Activated gamma-delta T cell treated with Interleukin-2 at 50 U/mL for 16 hours (primary cell): ENCODE measurements around the gene MRPL19.
A peak's percentile ranks its signal among the peaks of the same experiment; 100 is the strongest.

Experiments used
- DNase-seq: peaks from one replicate; pipeline ENCODE4 v3.0.0-alpha.2; 2020

The MRPL19 gene

DNA sequence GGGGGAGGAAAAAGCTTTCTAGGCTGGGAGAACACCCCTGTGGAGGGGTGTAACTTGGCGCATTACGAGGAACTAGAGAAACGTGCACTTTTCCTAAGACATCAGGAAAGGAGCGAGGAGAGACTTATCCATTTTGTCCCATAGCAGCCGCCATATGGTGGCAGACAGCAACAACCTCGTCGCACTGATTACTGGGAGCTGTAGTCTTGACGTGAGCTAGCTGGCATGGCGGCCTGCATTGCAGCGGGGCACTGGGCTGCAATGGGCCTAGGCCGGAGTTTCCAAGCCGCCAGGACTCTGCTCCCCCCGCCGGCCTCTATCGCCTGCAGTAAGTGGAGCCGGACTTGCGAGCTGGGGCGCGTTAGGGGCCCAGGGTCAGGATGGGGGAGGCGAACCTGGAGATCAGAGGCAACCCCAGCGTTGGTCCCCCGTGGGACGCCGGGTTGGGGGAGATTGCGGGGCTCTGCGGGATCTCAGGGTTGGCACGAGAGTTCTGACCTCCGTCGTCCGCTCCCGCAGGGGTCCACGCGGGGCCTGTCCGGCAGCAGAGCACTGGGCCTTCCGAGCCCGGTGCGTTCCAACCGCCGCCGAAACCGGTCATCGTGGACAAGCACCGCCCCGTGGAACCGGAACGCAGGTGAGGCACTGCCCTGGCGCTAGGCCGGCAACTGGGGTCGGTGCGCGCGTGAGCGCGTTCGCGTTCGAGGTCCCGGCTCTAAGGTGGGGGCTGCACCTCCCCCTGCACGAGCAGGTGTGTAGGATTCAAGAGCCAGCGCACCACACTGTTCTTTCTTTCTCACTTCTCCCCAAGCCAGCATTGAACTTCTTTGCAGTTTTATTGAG is at the start of gene MRPL19:
Gene MRPL19, plus strand, starts transcription at position 201 of the 843 bp plus-strand sequence. Its CDS starts 25 bp downstream, at position 226.
- DNase-seq: peak; percentile 72

DNA sequence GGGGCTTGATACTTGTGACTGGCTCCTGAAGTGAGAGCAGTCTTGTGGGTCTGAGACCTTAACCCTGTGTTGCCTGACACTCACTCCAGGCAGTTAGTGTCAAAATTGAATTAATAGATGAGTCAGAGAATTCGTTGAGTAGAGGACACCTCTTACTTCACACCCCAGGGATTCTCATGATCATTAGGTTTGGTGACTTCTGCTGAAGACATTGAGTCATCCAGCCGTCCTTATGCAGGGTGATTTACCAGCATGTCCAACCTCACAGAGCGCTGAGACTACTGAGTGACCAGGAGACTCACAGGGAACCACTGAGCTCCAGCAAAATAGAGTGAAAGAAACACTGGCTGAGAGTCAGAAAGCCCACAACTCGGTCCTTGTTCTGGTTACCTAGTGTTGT is 49.8 kb upstream of the MRPL19 start:
- DNase-seq: no peak

DNA sequence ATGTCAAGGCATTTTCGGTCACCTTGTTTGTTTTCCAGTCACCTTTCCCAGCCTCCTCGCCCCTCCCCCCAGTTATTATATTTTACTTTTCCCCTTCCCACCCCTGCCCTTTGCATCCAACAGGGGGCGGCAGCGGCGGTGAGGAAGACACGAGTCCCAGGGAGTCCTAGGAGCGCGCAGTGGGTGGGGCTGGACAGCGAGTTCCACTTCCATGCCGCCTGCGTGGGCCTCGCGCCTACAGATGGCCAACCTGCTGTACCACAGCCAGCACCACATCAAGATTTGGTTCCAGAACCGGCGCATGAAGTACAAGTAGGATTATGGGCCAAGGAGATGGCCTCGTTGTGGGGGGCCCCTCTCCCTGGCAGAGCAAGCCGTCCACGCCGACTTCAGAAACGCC is 48.6 kb upstream of the MRPL19 start:
- DNase-seq: no peak

DNA sequence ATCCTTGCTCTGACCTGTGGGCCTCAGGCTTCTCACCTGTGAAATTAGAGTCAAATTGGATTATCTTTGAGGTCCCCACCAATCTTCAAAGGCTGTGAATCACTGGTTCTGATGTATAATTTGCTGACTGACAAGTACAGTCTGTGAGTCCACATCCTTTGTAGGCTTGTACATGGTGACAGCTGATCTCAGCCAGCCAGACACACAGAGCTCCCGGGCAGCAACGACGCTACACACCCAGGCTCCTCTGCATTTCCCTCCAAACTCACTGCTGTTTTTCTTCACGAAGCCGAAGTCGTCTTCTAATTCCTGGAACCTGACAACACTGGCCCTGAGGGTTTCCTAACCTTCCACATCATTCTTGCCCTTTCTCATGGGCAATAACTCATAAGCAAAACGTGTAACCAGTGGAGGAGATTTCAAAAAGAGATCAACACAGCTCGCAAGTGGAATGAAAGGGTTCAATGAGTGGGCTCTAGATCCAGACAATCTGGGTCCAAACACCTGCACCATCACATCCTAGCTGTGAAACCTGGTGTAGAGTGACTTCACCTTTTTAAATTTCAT is 47.9 kb upstream of the MRPL19 start:
- no peak for DNase-seq

DNA sequence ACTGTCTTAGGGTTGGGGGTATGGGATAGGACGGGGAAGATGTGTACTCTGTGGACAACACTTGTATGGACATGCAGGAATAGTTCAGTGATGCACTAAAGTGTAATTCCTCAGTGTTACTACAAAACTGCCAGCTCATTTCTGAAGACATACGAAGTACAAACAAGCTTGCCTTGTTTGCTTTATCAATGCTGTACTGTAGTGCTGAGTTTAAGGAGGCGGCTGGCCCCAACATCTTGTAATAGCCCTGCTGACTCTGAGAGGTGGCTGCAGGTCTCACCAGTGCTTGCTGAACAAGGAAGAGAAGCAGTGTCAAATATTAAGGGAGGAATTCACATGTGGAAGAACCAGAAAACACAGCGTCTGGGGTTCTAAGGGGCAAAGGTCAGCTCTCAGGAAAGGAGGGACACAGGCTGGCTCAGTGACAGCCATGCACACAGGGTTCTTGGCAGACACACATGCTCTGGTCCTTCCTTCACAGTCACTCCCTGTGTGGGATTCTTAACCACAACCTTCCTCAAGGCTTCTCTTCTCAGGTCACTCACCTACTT is 46.0 kb upstream of the MRPL19 start:
- DNase-seq: no peak

DNA sequence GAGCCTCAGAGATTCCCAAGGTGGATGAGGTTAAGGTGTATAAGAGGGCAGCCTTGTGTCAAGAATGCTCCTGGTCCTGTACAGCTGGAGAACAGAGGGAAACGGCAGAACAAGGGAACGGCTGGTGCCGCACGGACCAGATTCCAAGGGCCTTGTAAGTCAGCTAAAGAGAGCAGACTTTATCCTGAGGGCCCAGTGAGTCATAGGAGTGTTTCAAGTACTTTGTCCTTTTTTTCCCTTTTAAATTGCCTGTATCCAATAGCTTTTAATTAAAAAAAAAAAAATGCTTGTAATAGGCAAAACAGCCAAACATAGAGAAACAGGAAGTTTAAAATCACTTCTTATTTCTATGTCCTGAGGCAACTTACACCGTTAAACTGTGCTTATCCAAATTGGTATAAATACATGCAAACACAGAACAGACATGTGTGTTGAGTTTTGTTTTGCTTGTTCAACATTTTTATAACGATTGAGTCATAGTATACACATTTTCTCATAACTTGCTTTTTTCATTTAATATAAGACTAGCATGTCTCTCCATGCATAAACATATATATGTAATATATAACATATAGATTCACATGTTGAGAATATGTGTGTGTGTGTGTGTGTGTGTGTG is 43.8 kb upstream of the MRPL19 start:
- DNase-seq: no peak

DNA sequence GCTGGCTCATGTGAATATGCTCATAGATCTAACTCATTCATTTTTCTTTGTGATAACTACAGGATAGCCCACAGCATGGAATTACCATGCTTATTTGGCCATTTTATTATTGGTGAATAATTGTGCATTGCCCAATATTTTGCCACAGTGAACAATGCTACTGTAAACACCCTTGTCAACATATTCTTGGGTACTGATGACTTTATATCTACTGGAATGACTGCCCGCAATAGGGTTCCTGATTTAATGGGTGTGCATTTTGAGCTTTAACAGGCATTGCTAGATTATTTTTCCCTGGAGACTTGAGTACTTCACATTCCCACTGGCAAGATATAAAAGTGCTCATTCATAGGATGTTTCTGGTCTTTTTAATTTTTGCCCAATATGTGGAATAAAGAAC is 43.1 kb upstream of the MRPL19 start:
- DNase-seq: no peak

DNA sequence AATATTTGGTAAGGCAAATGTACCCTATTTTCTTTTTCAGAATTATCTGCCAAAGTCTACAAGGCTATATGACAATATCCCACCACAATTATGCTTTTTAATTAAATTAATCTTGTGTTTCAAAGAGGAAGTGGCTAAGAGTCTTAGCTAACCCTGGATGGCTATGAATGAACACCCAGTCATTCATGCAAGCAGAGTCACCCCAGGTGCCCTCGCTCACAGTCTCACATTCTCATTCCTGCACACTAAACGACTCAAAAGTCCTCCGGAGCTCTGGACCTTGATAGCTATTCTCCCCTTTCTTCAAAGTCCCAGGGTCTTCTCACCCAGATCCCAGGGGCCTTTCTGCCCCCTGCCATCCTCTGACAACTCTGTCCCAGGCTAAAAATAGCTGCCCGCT is 42.1 kb upstream of the MRPL19 start:
- no peak for DNase-seq

DNA sequence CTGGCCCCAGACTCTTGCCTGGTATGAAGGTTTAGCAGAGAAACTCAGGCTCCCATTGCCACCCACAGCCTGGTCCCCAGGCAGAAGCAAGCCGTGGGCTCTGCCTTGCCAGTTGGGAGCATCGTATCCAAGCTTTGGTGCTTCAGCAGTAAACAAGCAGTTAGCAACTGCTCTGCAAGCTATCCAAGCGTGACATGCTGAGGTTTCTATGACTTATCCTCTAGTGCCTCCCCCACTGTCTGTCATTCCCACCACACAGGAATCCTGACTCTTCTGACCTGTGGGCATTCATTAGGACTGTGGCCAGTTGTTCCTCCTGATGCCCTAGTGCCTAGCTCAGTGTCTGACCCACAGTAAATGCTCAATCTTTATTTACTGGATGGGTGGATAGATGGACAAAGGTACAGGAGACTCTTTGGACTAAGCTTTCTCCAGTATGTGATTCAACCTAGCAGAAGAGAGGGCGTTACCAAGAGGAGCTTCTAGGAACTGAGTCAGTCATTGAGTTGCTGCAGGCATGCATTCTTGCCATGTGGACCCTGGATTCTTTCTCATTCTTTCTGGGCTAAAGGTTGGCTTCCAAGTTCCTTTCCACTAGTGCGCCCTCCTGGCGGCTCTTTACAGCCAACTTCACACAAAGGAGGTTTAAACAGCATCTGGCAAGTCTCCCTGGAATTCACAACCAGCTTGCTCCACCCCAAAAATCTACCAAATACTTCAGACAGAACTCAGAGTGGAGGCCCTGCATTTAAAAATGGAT is 40.6 kb upstream of the MRPL19 start:
- no peak for DNase-seq

DNA sequence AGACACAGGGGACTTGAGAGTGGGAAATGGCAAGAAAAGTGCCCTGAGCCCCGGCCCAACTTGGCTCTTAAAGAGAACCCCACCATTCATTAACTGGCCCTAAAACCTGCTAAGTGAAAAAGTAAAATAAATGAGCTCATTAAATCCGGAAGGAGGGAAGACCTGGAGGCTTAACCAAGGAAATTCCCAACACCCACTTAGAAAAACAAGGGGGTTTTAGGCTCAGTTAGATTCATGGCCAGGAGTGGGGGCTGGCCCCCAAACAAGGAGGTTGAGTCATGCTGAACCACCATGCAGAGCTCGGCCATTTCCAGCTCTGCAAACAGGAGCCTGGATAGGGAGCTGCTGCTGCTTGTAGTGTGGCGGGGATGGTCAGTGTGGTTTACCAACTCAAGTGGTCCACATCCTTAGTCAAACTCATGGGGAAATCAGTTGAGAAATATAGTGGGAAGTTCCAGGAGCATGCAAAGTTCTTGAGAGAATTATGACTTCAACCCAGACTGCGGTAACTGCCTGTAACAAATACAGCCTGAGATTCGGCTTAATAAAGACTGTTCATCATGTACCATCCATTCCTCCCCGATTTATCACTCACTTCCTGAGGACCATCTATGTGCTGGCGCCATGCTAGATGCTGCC is 39.7 kb upstream of the MRPL19 start:
- DNase-seq: no peak

DNA sequence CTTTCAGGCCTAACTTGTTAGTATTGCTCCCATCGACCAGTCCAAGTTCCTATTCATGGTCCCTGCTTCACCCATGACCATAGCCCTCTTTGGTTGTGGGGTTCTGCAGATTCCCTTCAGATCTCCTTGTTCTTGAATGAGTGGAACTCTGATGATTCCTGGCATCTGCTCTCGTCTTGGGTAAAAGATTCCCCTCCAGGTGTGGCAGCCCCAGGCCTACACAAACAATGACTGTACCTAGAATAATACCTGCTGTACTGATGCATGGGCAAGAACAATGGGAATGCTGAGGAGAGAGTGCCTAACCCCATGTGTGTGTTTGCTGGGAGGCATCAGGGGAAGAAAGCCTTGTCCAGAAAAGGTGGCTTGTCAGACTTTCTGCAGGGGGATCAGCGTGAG is 39.2 kb upstream of the MRPL19 start:
- no peak for DNase-seq

DNA sequence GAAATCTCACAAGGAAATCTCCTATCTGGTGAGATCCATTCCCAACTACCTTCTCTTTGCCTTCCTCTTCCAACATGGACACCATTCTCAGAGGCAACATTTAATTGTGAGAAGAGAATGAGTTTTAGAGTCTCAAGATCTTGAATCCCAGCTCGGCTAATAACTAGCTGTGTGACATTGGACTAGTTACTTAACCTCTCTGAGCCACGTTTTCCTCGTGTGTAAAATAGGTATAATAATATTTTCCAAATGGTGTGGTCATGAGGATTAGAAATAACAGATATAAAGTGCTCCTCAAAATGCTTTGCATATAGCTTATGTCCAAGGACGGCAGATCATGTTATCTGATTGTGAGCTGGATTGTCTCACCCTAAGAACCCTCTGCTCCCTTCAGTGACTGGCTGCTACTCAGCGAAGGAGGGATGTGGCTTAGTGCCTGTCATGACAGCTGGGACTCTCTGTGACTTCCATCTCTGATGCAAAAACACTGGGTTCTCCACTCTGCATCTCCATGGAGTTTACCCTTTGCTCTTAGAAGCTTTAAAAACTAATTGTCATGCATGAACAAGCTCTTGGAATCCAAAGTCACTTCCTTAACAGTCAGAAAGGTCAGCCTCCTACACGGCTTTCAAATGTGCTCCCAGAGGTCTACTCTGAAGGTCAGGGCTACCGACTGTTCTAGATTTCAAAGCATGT is 38.4 kb upstream of the MRPL19 start:
- DNase-seq: no peak

DNA sequence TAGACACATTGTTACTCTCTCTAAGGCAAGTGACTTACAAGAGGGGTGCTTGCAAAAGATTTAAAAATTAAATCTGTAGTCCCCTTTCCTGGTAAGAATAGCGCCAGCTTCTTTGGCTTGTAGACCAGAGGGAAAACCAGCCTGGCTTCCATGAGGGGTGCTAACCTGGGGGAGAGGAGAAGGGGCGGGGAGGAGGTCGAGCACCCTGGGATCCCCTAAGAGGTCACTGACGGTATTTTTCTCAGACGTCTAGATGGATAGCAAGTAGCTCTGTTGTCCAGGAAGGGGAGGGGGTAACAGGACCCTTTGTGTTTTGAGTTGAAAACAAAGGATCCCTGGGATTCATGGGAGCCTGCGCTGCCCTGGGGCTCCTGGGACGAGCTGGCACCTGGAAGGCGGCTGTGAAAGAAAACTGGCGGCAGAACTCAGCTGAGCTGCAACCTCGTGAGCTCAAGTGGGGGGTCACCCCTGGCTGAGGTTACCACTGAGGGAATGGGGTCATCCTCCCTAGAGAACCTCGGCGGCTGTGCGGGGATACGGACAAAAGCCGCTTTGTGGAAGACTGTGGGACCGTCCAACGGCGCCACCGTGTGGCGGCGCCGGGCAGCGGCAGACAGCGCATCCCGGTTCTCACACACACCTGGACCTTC is 37.8 kb upstream of the MRPL19 start:
- DNase-seq: peak; percentile 32

DNA sequence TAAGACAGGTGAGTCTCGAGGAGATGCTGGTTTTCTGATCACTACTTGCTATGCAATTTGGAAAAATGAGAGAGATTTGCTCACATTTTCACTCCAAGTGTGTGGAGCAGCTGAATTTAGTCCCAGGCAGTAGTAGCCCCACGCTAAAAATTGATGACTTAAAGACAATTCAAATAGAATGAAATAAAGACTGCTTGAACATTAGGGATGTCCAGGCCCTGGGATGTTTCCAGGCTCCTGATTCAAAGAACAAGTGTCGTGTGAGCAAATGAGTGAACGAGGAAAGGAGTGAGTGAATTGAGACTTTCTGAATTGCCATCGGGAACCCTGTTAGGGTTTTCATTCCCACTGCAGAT is 37.3 kb upstream of the MRPL19 start:
- DNase-seq: no peak

DNA sequence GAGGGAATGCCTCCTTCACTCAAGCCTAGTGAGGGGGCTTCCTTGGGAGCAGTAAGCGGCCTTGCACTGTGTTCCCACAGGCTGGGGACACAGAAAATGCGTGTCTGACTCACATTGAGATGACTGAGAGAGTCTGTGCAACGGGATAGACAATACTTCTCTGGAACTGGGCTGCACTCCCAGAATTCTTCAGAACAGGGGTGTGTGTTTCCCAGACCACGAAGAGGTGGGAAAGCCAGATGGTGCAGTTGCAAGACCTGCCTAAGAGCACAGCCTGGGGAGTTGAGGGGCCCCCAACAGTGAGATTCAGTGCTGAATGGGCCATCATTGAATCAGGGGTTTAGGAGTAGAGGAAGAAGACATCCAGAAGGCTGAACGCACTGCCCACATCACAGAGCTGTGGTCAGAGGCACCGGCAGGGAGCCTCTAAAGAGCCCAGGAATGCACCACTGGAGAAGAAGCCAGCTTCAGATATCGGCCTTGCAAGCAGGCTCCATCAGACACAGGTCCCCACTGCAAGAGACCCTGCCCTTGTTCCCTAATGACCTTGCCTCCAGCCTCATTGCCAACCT is 36.6 kb upstream of the MRPL19 start:
- DNase-seq: no peak

DNA sequence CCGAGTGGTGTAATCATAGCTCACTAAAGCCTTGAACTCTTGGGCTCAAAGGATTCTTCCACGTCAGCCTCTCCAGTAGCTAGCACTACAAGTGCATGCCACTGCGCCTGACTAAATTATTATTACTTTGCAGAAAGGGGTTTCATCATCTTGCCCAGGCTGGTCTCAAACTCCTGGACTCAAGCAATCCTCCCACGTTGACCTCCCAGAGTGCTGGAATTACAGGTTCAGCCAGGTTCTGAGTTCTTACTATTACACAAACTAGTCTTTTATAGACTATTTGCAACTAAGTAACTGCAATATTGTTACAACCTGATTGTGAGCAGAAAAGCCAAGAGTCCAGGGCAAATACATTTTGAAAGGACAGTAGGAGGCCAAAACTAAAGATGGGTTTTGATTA is 35.9 kb upstream of the MRPL19 start:
- no peak for DNase-seq

DNA sequence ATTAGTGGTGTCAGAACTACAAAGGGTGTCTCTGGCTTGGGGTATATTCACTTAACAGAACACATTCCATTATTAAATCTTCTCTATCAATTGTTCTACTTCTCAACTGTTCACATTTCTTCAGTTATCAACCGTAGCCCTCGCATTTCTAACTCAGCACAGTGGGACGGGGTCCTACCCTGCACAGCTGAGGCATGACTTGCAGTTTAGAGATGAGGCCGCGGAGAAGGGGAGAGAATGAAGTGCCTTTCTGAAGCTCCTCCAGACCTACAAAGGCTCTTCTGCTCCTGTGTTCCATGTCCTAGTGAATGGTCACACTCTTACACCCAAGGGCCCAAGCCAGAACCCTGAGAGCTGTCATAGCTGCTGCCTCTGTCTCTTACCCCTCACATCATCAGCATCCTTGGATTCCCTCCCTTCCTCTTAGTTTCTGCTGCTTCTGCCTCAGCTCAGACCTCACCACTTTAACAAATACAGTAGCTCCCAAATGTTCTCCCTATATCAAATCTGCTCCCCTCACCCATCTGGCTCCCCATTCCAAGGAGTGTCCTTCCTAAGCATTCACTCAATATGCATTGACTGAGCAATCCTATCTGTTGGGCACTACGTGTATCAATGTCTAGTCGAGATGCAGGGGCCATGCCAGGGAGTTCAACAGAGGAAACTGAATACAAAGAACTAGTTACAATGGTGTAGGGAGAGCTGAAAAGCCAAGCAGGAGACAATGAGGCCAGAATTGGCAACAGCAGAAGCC is 34.3 kb upstream of the MRPL19 start:
- no peak for DNase-seq

DNA sequence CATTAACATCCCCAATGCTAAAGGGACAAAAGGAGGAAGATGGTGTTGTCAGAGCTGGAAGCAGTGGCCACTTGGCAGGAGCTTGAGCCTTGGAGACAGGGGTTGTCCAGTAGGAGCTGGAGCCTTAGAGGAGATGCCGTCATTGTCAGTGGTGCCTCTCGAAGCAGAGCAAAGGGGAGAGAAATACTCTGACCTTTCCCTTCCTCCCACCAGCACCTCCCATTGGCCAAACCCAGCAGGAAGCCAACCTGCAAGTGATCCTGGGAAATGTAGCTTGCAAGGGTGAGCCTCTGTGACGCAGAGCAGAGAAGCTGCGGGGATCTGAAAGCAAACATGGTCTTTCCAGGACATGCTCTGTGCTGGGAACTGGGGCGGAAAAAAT is 33.7 kb upstream of the MRPL19 start:
- no peak for DNase-seq

DNA sequence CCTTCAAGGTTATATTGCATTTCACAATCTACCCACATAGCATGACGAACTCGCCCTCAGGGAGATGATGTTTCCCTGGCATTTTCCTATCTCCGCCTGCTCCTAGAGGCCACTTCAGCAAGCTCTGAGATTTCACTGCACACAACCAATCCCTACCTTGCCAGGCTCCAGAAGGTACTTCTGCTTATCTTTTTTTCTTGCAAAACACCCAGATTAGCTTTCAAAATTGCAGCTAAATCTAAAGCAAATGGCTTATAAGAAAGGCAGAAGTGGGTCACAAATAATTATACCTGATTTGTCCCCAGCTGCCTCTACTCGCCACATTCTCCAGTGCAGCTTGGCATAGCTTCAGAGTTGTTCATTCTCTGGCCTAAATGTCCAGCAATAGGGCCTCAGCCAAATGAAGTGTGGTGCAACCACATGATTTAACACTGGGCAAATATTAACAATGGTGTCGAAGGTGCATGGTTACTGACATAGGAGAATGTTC is 32.4 kb upstream of the MRPL19 start:
- no peak for DNase-seq

DNA sequence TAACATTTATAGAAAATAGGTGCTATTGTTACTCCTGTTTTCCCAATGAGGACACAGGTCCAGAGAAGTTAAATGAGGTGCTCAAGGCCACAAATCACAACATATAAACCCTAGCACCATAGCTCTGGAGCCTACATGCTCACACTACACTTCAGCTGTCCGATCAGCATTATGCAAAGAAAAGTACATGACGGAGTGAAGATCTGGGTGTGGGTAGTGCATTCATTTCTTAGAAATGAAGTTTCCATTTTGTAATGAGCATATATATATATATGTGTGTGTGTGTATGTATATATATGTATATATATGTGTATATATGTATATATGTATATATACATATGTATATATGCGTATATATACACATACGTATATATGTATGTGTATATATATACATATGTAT is 30.2 kb upstream of the MRPL19 start:
- DNase-seq: no peak
